GM19025 (cell line): ENCODE results near the gene TGM1.
"Not testable (repeated sequence)": the region's sequence is repeated elsewhere in the genome, so short reads cannot be mapped to it uniquely, and the experiment has no call there.

Experiments used
- ATAC-seq: cut with Tn5 transposase; IDR thresholded peaks from one replicate; pipeline ENCODE4 v1.9.1; 2021; ENCODE audit warnings: mild to moderate bottlenecking, low read depth, moderate library complexity; ENCODE audit not compliant: unreplicated experiment

The TGM1 gene

DNA sequence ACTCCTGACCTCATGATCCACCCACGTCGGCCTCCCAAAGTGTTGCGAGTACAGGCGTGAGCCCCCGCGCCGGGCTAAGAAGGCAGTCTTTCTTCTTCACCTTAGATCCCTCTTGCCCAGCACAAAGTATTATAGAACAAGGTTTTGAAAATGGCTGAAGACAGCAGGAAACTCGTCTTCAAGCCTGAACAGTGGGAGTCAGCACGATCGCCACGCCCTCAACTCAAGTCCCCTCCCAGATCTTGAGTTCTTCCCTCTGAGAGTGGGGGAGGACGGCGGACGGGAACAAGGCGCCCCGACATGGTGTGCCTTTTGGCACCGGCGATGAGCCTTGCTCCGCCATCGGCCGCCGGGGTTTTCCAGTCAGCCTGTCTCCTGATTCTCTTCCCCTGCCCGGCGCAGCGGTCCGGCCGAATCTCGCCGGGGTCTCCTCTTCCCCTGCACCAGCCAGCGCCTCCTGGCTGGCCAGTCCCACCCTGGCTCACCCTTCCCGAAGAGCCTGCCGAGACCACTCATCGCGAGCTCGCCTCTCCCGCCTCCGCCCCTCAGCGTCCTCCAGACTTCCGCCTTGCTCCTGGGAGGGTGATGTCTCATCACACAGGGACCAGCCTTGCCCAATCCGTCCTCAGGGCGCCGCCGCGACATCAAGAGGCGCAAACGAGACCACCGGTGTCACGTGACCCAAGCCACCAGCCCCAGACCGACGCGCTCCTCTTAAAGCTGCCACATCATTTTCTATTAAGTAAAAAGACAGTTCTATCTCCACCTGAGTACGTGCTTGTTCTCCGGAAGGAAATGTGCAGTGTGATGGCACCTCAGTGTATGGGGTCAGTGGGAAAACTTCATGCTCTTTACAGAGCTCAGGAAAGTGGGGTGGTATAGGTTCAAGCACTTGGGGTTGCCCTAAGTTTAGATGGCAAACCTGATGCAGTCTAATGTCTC lies 49.8 kb downstream of the TGM1 start, which contains the start of gene CHMP4A:
Gene CHMP4A (minus strand): TSS at position 565 of the 942 bp plus-strand sequence. CDS start 49 bp downstream, at position 516.
- peak; percentile 73 for ATAC-seq

- no peak for ATAC-seq
Measured at GRCh38 chr14:24211311-24211710, 51.7 kb downstream of the TGM1 start.

DNA sequence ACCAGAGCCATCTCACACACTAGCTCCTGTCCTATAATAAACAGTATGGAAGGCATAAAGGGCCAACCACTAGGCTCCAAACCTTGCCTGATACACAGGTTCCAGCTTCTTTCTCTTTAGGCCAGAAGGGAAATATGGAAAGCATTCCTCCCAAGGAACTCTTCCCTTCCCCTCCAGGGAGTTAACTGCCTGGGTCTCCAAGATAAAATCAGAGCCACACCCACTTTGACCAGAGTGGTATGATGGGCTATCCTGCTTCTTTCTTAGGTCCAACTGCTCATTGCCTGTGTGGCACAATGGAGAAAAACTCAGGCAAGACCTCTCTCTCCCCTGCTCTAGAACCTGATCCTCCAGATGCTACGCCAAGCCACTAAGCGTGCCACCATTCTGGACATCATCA lies 55.4 kb downstream of the TGM1 start:
- ATAC-seq = no peak

DNA sequence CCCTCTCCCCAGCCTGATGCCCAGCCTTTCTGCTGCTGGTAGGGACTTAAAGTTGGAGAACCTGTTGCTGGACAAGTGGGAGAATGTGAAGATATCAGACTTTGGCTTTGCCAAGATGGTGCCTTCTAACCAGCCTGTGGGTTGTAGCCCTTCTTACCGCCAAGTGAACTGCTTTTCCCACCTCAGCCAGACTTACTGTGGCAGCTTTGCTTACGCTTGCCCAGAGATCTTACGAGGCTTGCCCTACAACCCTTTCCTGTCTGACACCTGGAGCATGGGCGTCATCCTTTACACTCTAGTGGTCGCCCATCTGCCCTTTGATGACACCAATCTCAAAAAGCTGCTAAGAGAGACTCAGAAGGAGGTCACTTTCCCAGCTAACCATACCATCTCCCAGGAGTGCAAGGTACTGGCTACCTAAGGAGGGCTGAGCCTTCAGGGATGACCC lies 55.8 kb downstream of the TGM1 start:
- no peak for ATAC-seq

GRCh38 chr14:24206260-24207103 lies 56.5 kb downstream of the TGM1 start:
- no peak for ATAC-seq

GRCh38 chr14:24204163-24205146 lies 58.5 kb downstream of the TGM1 start:
- no peak for ATAC-seq

DNA sequence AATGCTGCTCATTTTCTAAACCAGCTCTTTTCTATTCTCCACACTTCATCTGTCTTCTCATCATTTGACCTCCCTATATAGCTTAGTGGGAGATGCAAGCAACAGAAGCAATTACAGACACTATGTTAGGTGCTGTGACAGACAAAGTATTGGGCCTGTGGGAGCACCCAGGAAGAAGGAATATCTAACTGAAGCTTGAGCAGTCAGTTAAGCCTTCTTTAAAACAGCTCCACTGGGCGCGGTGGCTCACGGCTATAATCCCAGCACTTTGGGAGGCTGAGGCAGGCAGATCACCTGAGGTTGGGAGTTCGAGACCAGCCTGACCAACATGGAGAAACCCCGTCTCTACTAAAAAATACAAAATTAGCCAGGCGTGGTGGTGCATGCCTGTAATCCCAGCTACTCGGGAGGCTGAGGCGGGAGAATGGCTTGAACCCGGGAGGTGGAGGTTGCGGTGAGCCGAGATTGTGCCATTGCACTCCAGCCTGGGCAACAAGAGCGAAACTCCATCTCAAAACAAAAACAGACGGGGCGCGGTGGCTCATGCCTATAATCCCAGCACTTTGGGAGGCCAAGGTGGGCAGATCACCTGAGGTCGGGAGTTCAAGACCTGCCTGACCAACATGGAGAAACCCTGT lies 59.6 kb downstream of the TGM1 start:
- not testable (repeated sequence) for ATAC-seq

DNA sequence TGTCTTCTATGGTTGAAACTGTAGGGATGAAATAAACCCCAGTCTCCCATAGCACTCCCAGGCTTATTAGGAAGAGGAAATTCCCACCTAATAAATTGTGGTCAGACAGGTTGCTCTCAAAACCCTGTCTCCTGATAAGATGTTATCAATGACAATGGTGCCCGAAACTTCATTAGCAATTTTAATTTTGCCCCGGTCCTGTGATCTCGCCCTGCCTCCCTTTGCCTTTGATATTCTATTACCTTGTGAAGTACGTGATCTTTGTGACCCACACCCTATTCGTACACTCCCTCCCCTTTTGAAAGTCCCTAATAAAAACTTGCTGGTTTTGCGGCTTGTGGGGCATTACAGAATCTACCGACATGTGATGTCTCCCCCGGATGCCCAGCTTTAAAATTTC lies 60.4 kb downstream of the TGM1 start:
- not testable (repeated sequence) for ATAC-seq
